ENCODE results near the gene TSHZ2.

TSHZ2 gene

GRCh38 chr20:53370345-53370961, 398.3 kb downstream of the TSHZ2 start:
- TF ChIP-seq REST (IDR thresholded peaks at IDR 0.05; ENCODE audit: insufficient read depth in 1 of 2, low read depth in 2 of 2, low read length in 2 of 2) (no peak), FOXP2 (optimal IDR thresholded peaks at IDR 0.05; ENCODE audit: borderline replicate concordance, extremely low read depth, extremely low read length, insufficient read depth) (no peak), TAF1 (IDR thresholded peaks at IDR 0.05; ENCODE audit: borderline replicate concordance, insufficient read depth, low read length) (no peak), SIN3A (IDR thresholded peaks at IDR 0.05; ENCODE audit: borderline replicate concordance, insufficient read depth, low read length) (no peak), POLR2AphosphoS5 (IDR thresholded peaks at IDR 0.05; ENCODE audit: low read depth, low read length) (no peak)

- TF ChIP-seq REST (IDR thresholded peaks at IDR 0.05; ENCODE audit: insufficient read depth in 1 of 2, low read depth in 2 of 2, low read length in 2 of 2) (no peak), FOXP2 (optimal IDR thresholded peaks at IDR 0.05; ENCODE audit: borderline replicate concordance, extremely low read depth, extremely low read length, insufficient read depth) (no peak), POLR2AphosphoS5 (IDR thresholded peaks at IDR 0.05; ENCODE audit: low read depth, low read length) (no peak), TAF1 (IDR thresholded peaks at IDR 0.05; ENCODE audit: borderline replicate concordance, insufficient read depth, low read length) (no peak), SIN3A (IDR thresholded peaks at IDR 0.05; ENCODE audit: borderline replicate concordance, insufficient read depth, low read length) (no peak)
Observed at GRCh38 chr20:53371216-53371615, 399.1 kb downstream of the TSHZ2 start.

GRCh38 chr20:53376021-53376420, 403.9 kb downstream of the TSHZ2 start:
- TF ChIP-seq TAF1 (IDR thresholded peaks at IDR 0.05; ENCODE audit: borderline replicate concordance, insufficient read depth, low read length): no peak
- TF ChIP-seq SIN3A (IDR thresholded peaks at IDR 0.05; ENCODE audit: borderline replicate concordance, insufficient read depth, low read length): no peak
- TF ChIP-seq REST (IDR thresholded peaks at IDR 0.05; ENCODE audit: insufficient read depth in 1 of 2, low read depth in 2 of 2, low read length in 2 of 2): no peak
- no peak for TF ChIP-seq POLR2AphosphoS5 (IDR thresholded peaks at IDR 0.05; ENCODE audit: low read depth, low read length)

- TF ChIP-seq SIN3A (IDR thresholded peaks at IDR 0.05; ENCODE audit: borderline replicate concordance, insufficient read depth, low read length) (no peak), TAF1 (IDR thresholded peaks at IDR 0.05; ENCODE audit: borderline replicate concordance, insufficient read depth, low read length) (no peak), FOXP2 (optimal IDR thresholded peaks at IDR 0.05; ENCODE audit: borderline replicate concordance, extremely low read depth, extremely low read length, insufficient read depth) (no peak), POLR2AphosphoS5 (IDR thresholded peaks at IDR 0.05; ENCODE audit: low read depth, low read length) (no peak), REST (IDR thresholded peaks at IDR 0.05; ENCODE audit: insufficient read depth in 1 of 2, low read depth in 2 of 2, low read length in 2 of 2) (no peak)
Observed at GRCh38 chr20:53379014-53379832, 407.1 kb downstream of the TSHZ2 start.

Measured in PFSK-1 (cell line).